Nephron progenitor cell (in vitro differentiated cells): ENCODE data around the gene NCR1.
"Not testable (repeated sequence)": the region's sequence is repeated elsewhere in the genome, so short reads cannot be mapped to it uniquely, and the experiment has no call there.

Source experiments
- DNase-seq: peaks from one replicate; pipeline ENCODE4 v3.0.0; 2021
- H3K27ac Mint-ChIP-seq: 2 replicates; pipeline ENCODE4 v1.8.0; 2021; ENCODE audit warnings: mild to moderate bottlenecking, moderate library complexity, mixed read lengths
- H3K27me3 Mint-ChIP-seq: 2 replicates; pipeline ENCODE4 v1.8.0; 2021; ENCODE audit warnings: mild to moderate bottlenecking, low read depth, mixed read lengths; ENCODE audit not compliant: poor library complexity
- H3K36me3 Mint-ChIP-seq: 2 replicates; pipeline ENCODE4 v1.8.0; 2021; ENCODE audit warnings: low read depth, mixed read lengths
- H3K4me1 Mint-ChIP-seq: 2 replicates; pipeline ENCODE4 v1.8.0; 2021; ENCODE audit warnings: mixed read lengths
- H3K4me3 Mint-ChIP-seq: 2 replicates; pipeline ENCODE4 v1.8.0; 2021; ENCODE audit warnings: mild to moderate bottlenecking, moderate library complexity, mixed read lengths
- H3K9me3 Mint-ChIP-seq: 2 replicates; pipeline ENCODE4 v1.8.0; 2021; ENCODE audit warnings: mild to moderate bottlenecking, moderate library complexity, mixed read lengths
- TF ChIP-seq, protein P1 (sequence below): fragments of 200-600 bp; sonication (generic); IDR thresholded peaks from 2 replicates; pipeline ENCODE4 v1.5.0; 2021; ENCODE audit warnings: antibody characterized with exemption

Gene NCR1

DNA sequence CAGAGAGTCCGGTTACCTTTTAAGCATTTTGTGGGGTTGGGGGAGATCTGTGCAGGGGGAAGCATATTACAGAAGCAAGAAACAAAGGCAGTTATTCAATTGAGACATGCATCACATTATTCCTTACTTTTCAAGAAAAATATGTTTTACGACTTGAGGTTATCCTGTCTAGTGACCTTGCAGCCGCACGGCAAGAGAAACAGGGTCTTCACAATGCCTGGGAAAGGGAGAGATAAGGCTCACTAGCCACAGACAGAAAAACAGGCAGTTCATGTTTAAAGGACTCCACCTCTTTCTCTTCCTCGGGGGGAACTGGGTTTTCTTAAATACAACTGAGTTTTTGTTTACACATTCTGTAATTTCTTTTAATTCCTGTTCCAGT lies 536 bp upstream of the NCR1 start:
- TF ChIP-seq, protein P1, sequence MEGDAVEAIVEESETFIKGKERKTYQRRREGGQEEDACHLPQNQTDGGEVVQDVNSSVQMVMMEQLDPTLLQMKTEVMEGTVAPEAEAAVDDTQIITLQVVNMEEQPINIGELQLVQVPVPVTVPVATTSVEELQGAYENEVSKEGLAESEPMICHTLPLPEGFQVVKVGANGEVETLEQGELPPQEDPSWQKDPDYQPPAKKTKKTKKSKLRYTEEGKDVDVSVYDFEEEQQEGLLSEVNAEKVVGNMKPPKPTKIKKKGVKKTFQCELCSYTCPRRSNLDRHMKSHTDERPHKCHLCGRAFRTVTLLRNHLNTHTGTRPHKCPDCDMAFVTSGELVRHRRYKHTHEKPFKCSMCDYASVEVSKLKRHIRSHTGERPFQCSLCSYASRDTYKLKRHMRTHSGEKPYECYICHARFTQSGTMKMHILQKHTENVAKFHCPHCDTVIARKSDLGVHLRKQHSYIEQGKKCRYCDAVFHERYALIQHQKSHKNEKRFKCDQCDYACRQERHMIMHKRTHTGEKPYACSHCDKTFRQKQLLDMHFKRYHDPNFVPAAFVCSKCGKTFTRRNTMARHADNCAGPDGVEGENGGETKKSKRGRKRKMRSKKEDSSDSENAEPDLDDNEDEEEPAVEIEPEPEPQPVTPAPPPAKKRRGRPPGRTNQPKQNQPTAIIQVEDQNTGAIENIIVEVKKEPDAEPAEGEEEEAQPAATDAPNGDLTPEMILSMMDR, result no peak
- Mint-ChIP-seq H3K9me3 (peaks cover 66% of the 10 kb centered on the region), H3K36me3 (peaks cover under 1% of the 10 kb centered on the region), H3K27ac (no peak overlapping the region), H3K27me3 (no peaks in the 10 kb centered on the region), H3K4me1 (no peaks in the 10 kb centered on the region), H3K4me3 (no peak overlapping the region)
- no peak for DNase-seq

DNA sequence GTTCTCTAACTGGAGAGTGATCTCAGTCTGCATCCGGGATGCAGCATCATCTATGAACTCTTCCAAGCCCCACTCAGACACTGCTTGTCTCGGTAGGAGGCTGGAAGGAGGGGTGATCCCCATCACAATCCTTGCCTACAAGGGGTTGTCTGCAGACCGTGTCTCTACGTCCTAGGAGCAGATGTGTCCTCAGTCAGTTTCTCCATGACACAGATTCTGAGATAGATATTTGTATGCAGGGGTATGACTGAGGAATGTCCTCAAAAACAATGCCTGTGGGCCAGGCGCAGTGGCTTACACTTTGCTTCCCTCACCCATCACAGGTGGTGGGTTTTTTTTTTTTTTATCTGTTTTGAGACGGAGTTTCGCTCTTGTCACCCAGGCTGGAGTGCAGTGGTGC lies 871 bp downstream of the NCR1 start:
- Mint-ChIP-seq H3K4me1 (no peaks in the 10 kb centered on the region), H3K27me3 (no peaks in the 10 kb centered on the region), H3K36me3 (peaks cover 5% of the 10 kb centered on the region), H3K9me3 (peaks cover 67% of the 10 kb centered on the region), H3K27ac (no peak overlapping the region), H3K4me3 (no peak overlapping the region)
- no peak for DNase-seq
- TF ChIP-seq, protein P1, result no peak

DNA sequence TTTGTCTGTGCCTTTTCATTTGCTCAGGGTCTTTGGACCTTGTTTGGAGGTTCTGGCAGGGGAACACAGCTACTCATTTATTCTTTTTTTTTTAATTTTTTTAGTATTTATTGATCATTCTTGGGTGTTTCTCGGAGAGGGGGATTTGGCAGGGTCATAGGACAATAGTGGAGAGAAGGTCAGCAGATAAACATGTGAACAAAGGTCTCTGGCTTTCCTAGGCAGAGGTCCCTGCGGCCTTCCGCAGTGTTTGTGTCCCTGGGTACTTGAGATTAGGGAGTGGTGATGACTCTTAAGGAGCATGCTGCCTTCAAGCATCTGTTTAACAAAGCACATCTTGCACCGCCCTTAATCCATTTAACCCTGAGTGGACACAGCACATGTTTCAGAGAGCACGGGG lies 2.0 kb downstream of the NCR1 start:
- H3K27me3 Mint-ChIP-seq, result not testable (repeated sequence)

DNA sequence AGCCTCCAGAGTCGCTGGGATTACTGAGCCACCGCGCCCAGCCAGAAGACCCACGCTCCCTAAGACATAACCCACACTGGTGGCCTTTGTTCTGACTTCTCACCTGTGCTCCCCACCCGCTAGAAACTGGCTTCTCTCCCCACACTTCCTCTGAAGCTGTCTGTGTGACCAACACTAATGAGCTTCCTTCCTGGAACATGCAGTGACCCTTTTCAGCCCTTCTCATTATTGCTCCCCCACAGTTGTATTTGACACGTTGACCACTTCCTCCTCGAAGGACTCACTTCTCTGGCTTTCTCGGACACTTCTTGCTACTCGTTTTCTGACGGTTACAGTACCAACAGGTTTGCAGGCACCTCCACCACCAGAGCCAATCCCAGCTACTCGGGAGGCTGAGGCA lies 10.9 kb downstream of the NCR1 start:
- no peak for DNase-seq
- no peak overlapping the region for H3K4me3 Mint-ChIP-seq

More for the DNA sequence above, 2.0 kb downstream of the NCR1 start:
- not testable (repeated sequence) for H3K27ac Mint-ChIP-seq, DNase-seq, H3K36me3 Mint-ChIP-seq, H3K4me3 Mint-ChIP-seq, H3K4me1 Mint-ChIP-seq
- H3K9me3 Mint-ChIP-seq, result peaks cover 67% of the 10 kb centered on the region

DNA sequence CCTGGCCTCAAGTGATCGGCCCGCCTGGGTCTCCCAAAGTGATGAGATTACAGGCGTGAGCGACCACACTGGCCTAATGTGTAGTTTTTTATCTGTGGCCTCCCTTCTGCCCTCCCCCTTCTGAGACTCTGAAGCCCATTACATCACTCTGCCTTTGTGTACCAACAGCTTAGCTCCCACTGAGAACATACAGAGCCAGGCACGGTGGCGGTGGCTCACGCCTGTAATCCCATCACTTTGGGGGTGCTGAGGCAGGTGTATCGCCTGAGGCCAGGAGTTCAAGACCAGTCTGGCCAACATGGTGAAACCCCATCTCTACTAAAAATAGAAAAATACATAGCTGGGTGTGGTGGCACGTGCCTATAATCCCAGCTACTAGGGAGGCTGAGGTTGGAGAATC lies 12.6 kb downstream of the NCR1 start:
- peaks cover 86% of the 10 kb centered on the region for H3K9me3 Mint-ChIP-seq
- peaks cover 13% of the 10 kb centered on the region for H3K27me3 Mint-ChIP-seq
- no peaks in the 10 kb centered on the region for H3K36me3 Mint-ChIP-seq
- H3K4me1 Mint-ChIP-seq, result no peaks in the 10 kb centered on the region
- TF ChIP-seq, protein P1, result no peak
- DNase-seq, result no peak
- H3K27ac Mint-ChIP-seq, result no peak overlapping the region
- no peak overlapping the region for H3K4me3 Mint-ChIP-seq

More for the DNA sequence above, 10.9 kb downstream of the NCR1 start:
- TF ChIP-seq, protein P1, result no peak
- Mint-ChIP-seq H3K27me3 (peaks cover 10% of the 10 kb centered on the region), H3K27ac (no peak overlapping the region), H3K4me1 (no peaks in the 10 kb centered on the region), H3K36me3 (no peaks in the 10 kb centered on the region), H3K9me3 (peaks cover 85% of the 10 kb centered on the region)

DNA sequence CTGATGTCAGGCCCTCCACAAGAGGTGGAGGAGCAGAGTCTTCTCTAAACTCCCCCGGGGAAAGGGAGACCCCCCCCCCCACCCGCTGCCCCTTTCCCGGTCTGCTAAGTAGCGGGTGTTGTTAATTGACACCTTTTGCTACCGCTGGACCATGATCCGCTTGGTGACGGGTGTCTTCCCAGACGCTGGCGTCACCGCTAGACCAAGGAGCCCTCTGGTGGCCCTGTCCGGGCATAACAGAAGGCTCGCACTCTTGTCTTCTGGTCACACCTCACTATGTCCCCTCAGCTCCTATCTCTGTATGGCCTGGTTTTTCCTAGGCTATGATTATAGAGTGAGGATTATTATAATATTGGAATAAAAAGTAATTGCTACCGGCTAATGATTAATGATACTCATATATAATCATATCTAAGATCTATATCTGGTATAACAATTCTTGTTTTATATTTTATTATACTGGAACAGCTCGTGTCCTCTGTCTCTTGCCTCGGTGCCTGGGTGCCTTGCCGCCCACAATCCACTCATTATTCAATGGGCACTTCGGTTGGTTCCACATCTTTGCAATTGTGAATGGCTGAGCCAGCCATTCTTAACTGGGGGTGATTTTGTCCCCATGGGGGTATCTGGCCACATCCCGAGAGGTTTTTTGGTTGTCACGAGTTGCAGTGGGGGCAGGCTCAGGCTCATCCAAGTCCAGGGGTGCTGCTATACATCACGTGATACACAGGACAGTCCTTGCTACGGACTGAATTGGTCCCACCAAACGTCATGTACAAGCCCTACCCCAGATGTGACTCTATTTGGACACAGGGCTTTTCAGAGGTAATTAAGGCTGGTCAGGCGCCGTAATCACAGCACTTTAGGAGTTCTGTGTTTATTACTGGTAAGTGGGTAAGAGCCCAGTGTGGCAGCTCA lies 14.0 kb downstream of the NCR1 start:
- not testable (repeated sequence) for H3K4me3 Mint-ChIP-seq, H3K36me3 Mint-ChIP-seq, H3K27ac Mint-ChIP-seq, DNase-seq, H3K4me1 Mint-ChIP-seq
- H3K9me3 Mint-ChIP-seq, result peaks cover 86% of the 10 kb centered on the region
- H3K27me3 Mint-ChIP-seq, result peaks cover 15% of the 10 kb centered on the region

DNA sequence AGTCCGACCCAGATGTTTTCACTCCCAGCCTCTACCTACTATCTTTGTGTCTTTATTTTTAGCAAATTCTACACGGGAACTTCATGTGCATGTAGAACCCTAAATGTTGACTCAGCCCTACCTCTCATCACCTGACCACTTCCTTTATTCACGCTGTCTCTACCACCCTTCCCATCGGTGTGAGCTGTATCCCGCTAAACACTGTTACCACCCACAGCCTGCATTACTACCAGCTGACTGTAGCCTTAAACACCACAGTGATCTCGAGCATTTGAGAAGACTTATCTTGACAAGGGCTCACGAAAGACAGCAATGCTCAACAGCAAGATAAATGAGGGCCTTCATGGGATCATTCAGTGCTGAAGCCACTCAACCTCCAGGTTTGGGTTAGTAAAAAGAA lies 15.1 kb downstream of the NCR1 start:
- TF ChIP-seq, protein P1, result no peak
- H3K4me1 Mint-ChIP-seq, result no peaks in the 10 kb centered on the region
- peaks cover 15% of the 10 kb centered on the region for H3K27me3 Mint-ChIP-seq
- no peak for DNase-seq
- no peaks in the 10 kb centered on the region for H3K36me3 Mint-ChIP-seq
- H3K4me3 Mint-ChIP-seq, result no peak overlapping the region
- no peak overlapping the region for H3K27ac Mint-ChIP-seq
- H3K9me3 Mint-ChIP-seq, result peaks cover 86% of the 10 kb centered on the region
